Epithelial cell of esophagus (primary cell): ENCODE measurements around the gene FGFR1OP2.

ENCODE experiments used
- DNase-seq: peaks from one replicate; pipeline ENCODE4 v3.0.0; 2010; ENCODE audit warnings: low read depth
- H3K4me3 ChIP-seq: 2 replicates; pipeline ENCODE4 v1.5.1; 2011; ENCODE audit warnings: mild to moderate bottlenecking, low read length, control low read depth
- TF ChIP-seq, protein P1 (sequence below): IDR thresholded peaks from 2 replicates; pipeline ENCODE4 v1.5.1; 2011; ENCODE audit warnings: low read depth, mild to moderate bottlenecking, low read length, control low read depth, inconsistent platforms; ENCODE audit not compliant: insufficient read depth; ENCODE audit errors: missing control alignments

The FGFR1OP2 gene

GRCh38 chr12:26963413-26963812, 25.1 kb downstream of the FGFR1OP2 start:
- no peak for DNase-seq
- H3K4me3 ChIP-seq, result no peak overlapping the region
- TF ChIP-seq, protein P1, sequence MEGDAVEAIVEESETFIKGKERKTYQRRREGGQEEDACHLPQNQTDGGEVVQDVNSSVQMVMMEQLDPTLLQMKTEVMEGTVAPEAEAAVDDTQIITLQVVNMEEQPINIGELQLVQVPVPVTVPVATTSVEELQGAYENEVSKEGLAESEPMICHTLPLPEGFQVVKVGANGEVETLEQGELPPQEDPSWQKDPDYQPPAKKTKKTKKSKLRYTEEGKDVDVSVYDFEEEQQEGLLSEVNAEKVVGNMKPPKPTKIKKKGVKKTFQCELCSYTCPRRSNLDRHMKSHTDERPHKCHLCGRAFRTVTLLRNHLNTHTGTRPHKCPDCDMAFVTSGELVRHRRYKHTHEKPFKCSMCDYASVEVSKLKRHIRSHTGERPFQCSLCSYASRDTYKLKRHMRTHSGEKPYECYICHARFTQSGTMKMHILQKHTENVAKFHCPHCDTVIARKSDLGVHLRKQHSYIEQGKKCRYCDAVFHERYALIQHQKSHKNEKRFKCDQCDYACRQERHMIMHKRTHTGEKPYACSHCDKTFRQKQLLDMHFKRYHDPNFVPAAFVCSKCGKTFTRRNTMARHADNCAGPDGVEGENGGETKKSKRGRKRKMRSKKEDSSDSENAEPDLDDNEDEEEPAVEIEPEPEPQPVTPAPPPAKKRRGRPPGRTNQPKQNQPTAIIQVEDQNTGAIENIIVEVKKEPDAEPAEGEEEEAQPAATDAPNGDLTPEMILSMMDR, result no peak

GRCh38 chr12:26966842-26967241, 28.6 kb downstream of the FGFR1OP2 start:
- no peak overlapping the region for H3K4me3 ChIP-seq
- DNase-seq, result no peak
- TF ChIP-seq, protein P1, result no peak

DNA sequence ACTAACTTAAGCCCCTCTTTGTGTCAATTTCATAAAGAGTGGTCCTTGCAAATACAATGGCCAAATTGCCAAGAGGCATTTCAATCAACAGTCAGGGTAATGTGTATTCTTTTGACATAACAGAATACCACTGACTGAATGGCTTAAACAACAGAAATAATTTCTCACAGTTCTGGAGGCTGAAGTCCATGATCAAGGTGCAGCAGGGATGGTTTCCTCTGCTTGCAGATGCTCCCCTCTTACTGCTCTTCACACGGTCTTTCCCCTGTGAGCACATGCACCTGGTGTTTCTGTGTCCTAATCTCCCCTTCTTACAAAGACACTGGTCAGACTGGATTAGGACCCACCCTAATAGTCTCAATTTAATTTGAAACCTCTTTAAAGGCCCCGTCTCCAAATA, 31.9 kb downstream of the FGFR1OP2 start:
- no peak overlapping the region for H3K4me3 ChIP-seq
- TF ChIP-seq, protein P1, result no peak
- no peak for DNase-seq

GRCh38 chr12:26971963-26972362, 33.7 kb downstream of the FGFR1OP2 start:
- no peak for DNase-seq
- H3K4me3 ChIP-seq, result no peak overlapping the region
- TF ChIP-seq, protein P1, result no peak

GRCh38 chr12:26976687-26977086, 38.4 kb downstream of the FGFR1OP2 start:
- TF ChIP-seq, protein P1, result no peak
- no peak overlapping the region for H3K4me3 ChIP-seq
- DNase-seq, result peak; percentile 70

DNA sequence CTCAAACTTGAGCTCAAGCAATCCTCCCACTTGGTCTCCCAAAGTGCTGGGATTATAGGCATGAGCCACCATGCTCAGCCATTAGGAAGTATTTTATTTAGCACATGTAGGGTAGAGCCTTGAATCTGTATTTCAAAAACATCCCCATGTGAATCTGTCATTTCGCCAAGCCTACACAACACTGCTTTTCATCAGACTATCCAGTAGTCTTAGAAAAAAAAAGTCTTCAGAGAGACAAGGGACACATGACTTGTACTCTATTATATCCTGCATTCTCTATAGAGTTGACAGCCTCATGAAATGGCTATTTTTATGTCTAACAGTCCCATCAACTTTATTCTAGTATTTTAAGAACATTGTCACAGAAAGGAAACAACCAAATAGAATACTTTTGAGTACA, 40.5 kb downstream of the FGFR1OP2 start:
- TF ChIP-seq, protein P1, result no peak
- no peak for DNase-seq

GRCh38 chr12:26979733-26980132, 41.5 kb downstream of the FGFR1OP2 start:
- H3K4me3 ChIP-seq, result no peak overlapping the region
- TF ChIP-seq, protein P1, result no peak
- DNase-seq, result no peak

More for the DNA sequence above, 40.5 kb downstream of the FGFR1OP2 start:
- H3K4me3 ChIP-seq, result no peak overlapping the region
